Islet precursor cell (in vitro differentiated cells): ENCODE results near the gene S100A9.
"Not testable (repeated sequence)": the region's sequence is repeated elsewhere in the genome, so short reads cannot be mapped to it uniquely, and the experiment has no call there.

ENCODE experiments used
- DNase-seq: peaks from one replicate; pipeline ENCODE4 v3.0.0-alpha.2; 2018

S100A9 gene

GRCh38 chr1:153357853-153358690 is at the start of gene S100A9:
TSS of gene S100A9 (plus strand) at chr1:153357854. CDS start at chr1:153358284, 430 bp downstream.
- DNase-seq: peak; percentile 10

- DNase-seq: no peak
These were observed 49.1 kb upstream of the S100A9 start for GRCh38 chr1:153308540-153308939.

- DNase-seq: no peak
These were observed 48.2 kb upstream of the S100A9 start for GRCh38 chr1:153309441-153309840.

GRCh38 chr1:153310526-153310925 is 47.1 kb upstream of the S100A9 start:
- no peak for DNase-seq

- DNase-seq: no peak
These were observed 45.0 kb upstream of the S100A9 start, which contains the start of gene PGLYRP3 for GRCh38 chr1:153312570-153313186. TSS of gene PGLYRP3 (minus strand) at chr1:153312952. CDS start at chr1:153310665, 2,287 bp downstream.

- DNase-seq: no peak
These were observed 44.4 kb upstream of the S100A9 start for GRCh38 chr1:153313288-153313687.

- not testable (repeated sequence) for DNase-seq
These were observed 43.3 kb upstream of the S100A9 start for GRCh38 chr1:153314388-153314787.

- not testable (repeated sequence) for DNase-seq
These were observed 41.6 kb upstream of the S100A9 start for GRCh38 chr1:153316013-153316412.

- DNase-seq: not testable (repeated sequence)
These were observed 39.5 kb upstream of the S100A9 start for GRCh38 chr1:153318145-153318544.

- DNase-seq: no peak
These were observed 35.1 kb upstream of the S100A9 start for GRCh38 chr1:153322568-153322967.

- DNase-seq: no peak
These were observed 32.7 kb upstream of the S100A9 start for GRCh38 chr1:153324912-153325311.

- DNase-seq: no peak
These were observed 23.8 kb upstream of the S100A9 start for GRCh38 chr1:153333902-153334301.

- no peak for DNase-seq
These were observed 21.0 kb upstream of the S100A9 start for GRCh38 chr1:153336650-153337049.

GRCh38 chr1:153337980-153338853 is 19.4 kb upstream of the S100A9 start:
- peak; percentile 38 for DNase-seq

GRCh38 chr1:153339802-153340201 is 17.9 kb upstream of the S100A9 start:
- DNase-seq: no peak

- DNase-seq: no peak
These were observed 17.3 kb upstream of the S100A9 start for GRCh38 chr1:153340356-153340755.

- no peak for DNase-seq
These were observed 16.2 kb upstream of the S100A9 start for GRCh38 chr1:153341431-153341934.

GRCh38 chr1:153342178-153342577 is 15.5 kb upstream of the S100A9 start:
- DNase-seq: no peak

- DNase-seq: no peak
These were observed 14.5 kb upstream of the S100A9 start for GRCh38 chr1:153343040-153343681.

- DNase-seq: peak; percentile 52
These were observed 13.6 kb upstream of the S100A9 start for GRCh38 chr1:153343811-153344717.

GRCh38 chr1:153344718-153345025 is 13.0 kb upstream of the S100A9 start:
- no peak for DNase-seq
